Measurements from ENCODE around the gene EGFL7.

Gene EGFL7

GRCh38 chr9:136675477-136676296 is 13.0 kb downstream of the EGFL7 start:
- DNase-seq: no peak

- DNase-seq: no peak
These were observed 13.6 kb downstream of the EGFL7 start for GRCh38 chr9:136676297-136676794.

- DNase-seq: no peak
These were observed 14.4 kb downstream of the EGFL7 start for GRCh38 chr9:136676920-136677686.

GRCh38 chr9:136678034-136678433 is 15.3 kb downstream of the EGFL7 start:
- no peak for DNase-seq

GRCh38 chr9:136678624-136679023 is 15.9 kb downstream of the EGFL7 start:
- no peak for DNase-seq

GRCh38 chr9:136679431-136679941 is 16.8 kb downstream of the EGFL7 start:
- DNase-seq: no peak

GRCh38 chr9:136681029-136681428 is 18.3 kb downstream of the EGFL7 start:
- no peak for DNase-seq

GRCh38 chr9:136681945-136682699 is 19.4 kb downstream of the EGFL7 start:
- DNase-seq: no peak

GRCh38 chr9:136682710-136683109 is 20.0 kb downstream of the EGFL7 start:
- DNase-seq: no peak

- no peak for DNase-seq
These were observed 20.5 kb downstream of the EGFL7 start for GRCh38 chr9:136683173-136683745.

GRCh38 chr9:136683755-136684154 is 21.0 kb downstream of the EGFL7 start:
- no peak for DNase-seq

- no peak for DNase-seq
These were observed 21.6 kb downstream of the EGFL7 start for GRCh38 chr9:136684339-136684738.

GRCh38 chr9:136684799-136685198 is 22.1 kb downstream of the EGFL7 start:
- no peak for DNase-seq

- no peak for DNase-seq
These were observed 22.5 kb downstream of the EGFL7 start for GRCh38 chr9:136685216-136685615.

- DNase-seq: no peak
These were observed 23.2 kb downstream of the EGFL7 start for GRCh38 chr9:136685790-136686533.

GRCh38 chr9:136686534-136686793 is 23.7 kb downstream of the EGFL7 start:
- DNase-seq: no peak

GRCh38 chr9:136686794-136687711 is 24.3 kb downstream of the EGFL7 start, which contains the start of gene AGPAT2:
AGPAT2 (minus strand) TSS chr9:136687457; CDS start chr9:136687357, 100 bp downstream.
- DNase-seq: peak; percentile 71

- DNase-seq: no peak
These were observed 25.1 kb downstream of the EGFL7 start for GRCh38 chr9:136687721-136688223.

GRCh38 chr9:136688274-136689107 is 25.8 kb downstream of the EGFL7 start:
- no peak for DNase-seq

GRCh38 chr9:136689108-136689460 is 26.4 kb downstream of the EGFL7 start:
- DNase-seq: no peak
